Hindlimb muscle (tissue), 1 donor: ENCODE measurements around the gene MRC2. TPM values are rescaled to one million over a fixed set of nuclear protein-coding genes. Genes with fewer than 3 reads are reported as not detected.
"Not testable (repeated sequence)": the region's sequence is repeated elsewhere in the genome, so short reads cannot be mapped to it uniquely, and the experiment has no call there.

ENCODE experiments used
- DNase-seq: peaks from one replicate; pipeline ENCODE4 v3.0.0-alpha.2; 2013
- polyA plus RNA-seq: library from polyadenylated mRNA; unstranded; fragments of 120-200 nt; gene quantifications from one replicate; pipeline ENCODE4 v1.2.1, GENCODE V29; 2013; ENCODE audit not compliant: insufficient read length

MRC2 gene
- polyA plus RNA-seq, 1 donor = 134 TPM

DNA sequence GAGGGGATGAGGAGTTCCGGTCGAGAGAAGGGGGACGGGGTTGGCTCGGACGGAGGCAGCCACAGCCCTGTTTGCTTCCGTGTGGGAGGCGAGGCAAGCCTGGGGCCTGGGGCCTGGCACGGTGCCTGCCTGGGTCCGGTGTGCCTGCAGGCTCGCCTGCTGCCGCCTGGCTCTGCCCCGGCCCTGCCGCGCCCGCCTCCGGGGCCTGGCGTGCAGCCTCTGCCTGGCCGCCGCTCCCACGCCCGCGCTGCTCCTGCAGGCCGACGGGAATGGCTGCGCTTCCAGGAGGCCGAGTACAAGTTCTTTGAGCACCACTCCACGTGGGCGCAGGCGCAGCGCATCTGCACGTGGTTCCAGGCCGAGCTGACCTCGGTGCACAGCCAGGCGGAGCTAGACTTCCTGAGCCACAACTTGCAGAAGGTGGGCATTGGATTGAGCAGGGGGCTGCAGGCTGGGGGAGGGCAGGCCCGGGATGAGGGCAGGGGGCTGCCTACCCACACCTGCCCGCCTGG lies 53.1 kb downstream of the MRC2 start:
- DNase-seq = no peak

DNA sequence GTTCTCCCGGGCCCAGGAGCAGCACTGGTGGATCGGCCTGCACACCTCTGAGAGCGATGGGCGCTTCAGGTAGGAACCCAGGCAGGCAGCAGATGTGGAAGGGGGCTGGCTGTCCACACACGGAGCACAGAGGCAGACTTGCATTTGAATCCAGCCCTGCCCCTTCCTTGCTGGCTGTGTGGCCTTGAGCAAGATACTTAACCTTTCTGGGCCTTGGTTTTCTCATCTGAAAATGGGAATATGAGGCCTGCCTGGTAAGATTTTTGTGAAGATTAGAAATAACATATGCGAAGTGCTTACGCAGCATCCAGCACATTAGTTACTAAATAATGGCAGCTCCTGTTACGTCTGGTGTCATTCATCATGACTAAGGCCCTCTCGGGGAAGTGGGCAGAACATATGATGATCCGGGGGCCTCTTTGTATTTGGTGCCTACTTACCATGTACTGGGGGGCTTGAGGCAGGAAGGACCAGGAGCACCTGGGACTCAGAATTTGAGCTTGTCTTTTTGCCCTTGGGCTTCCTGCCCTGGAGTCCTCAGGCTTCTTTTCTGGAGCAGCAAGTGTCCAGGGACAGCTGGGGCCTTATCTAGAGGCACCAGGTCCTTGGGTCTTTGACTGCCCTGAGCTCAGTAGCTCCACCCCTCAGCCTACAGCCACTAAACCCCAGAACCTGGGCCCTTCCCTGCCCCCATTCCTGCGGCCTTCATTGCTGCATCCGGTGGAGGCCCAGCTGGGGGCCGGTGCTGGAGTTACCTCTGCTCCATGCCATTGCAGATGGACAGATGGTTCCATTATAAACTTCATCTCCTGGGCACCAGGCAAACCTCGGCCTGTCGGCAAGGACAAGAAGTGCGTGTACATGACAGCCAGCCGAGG lies 53.8 kb downstream of the MRC2 start:
- no peak for DNase-seq

DNA sequence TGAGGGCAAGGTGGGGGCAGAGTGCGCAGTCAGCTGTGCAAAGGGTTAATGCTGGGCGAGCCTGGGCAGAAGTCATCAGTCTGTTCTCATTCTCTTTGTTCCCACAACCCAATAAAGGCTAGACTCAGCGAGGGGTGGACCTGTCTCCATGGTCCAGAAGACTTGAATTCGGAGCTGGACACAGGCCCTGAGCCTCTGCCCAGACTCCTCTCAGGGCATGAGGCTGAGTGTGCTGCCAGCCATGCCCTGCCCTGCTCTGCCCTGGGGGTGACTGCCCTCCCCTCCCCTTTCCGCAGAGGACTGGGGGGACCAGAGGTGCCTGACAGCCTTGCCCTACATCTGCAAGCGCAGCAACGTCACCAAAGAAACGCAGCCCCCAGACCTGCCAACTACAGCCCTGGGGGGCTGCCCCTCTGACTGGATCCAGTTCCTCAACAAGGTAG lies 54.5 kb downstream of the MRC2 start:
- DNase-seq = no peak

- DNase-seq = no peak
These were observed 56.7 kb downstream of the MRC2 start for GRCh38 chr17:62684179-62684578.

- no peak for DNase-seq
These were observed 60.5 kb downstream of the MRC2 start for GRCh38 chr17:62687997-62688396.

- no peak for DNase-seq
These were observed 61.1 kb downstream of the MRC2 start for GRCh38 chr17:62688398-62689160.

DNA sequence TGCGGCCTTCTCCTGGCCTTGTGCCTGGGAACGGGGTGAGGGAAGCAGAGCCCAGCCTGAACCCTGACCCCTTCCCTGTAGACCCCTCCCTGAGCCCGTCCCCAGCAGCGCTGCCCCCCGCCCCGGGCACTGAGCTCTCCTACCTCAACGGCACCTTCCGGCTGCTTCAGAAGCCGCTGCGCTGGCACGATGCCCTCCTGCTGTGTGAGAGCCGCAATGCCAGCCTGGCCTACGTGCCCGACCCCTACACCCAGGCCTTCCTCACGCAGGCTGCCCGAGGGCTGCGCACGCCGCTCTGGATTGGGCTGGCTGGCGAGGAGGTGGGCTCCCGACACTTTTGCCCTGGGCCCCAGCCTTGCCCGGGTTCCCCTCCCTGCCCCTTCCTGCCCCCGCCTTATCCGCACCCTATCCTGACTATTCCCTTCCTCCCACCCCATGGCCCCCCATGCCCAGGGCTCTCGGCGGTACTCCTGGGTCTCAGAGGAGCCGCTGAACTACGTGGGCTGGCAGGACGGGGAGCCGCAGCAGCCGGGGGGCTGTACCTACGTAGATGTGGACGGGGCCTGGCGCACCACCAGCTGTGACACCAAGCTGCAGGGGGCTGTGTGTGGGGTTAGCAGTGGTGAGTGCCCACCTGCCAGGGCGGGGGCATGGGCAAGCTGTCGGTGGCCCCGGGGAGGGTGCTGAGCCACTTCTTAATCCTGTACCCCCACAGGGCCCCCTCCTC lies 62.1 kb downstream of the MRC2 start:
- no peak for DNase-seq

DNA sequence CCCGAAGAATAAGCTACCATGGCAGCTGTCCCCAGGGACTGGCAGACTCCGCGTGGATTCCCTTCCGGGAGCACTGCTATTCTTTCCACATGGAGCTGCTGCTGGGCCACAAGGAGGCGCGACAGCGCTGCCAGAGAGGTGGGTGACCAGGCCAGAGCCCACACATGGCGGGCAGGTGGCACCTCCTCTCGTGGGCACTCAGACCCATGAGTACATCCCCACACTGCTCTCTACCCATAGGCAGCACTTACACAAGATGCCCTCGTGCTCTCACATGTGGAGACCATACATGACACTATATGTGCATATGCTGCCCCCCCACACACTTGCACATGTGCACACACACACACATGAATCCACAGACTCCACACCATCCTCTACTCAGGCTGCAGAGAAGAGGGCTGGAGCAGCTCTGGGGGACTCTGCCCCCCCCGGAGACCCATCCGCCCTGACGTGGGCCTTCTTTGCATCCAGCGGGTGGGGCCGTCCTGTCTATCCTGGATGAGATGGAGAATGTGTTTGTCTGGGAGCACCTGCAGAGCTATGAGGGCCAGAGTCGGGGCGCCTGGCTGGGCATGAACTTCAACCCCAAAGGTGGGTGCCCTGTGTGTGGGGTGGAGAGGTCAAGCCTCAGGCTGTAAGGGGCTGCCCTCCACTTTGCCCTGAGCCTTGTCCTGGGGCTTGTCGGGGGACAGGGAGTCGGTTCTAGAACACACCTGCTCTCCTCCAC lies 62.9 kb downstream of the MRC2 start:
- DNase-seq = no peak

DNA sequence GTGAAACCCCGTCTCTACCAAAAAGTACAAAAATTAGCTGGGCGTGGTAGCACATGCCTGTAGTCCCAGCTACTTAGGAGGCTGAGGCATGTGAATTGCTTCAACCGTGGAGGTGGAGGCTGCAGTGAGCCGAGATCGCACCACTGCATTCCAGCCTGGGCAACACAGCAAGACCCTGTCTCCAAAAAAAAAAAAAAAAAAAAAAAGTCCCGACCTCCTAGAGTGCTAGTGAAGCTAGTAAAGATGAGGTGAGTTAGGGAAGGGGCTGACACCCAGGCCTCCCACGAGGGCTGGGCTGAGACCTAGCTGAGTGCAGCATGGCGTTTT lies 64.1 kb downstream of the MRC2 start:
- DNase-seq = not testable (repeated sequence)

DNA sequence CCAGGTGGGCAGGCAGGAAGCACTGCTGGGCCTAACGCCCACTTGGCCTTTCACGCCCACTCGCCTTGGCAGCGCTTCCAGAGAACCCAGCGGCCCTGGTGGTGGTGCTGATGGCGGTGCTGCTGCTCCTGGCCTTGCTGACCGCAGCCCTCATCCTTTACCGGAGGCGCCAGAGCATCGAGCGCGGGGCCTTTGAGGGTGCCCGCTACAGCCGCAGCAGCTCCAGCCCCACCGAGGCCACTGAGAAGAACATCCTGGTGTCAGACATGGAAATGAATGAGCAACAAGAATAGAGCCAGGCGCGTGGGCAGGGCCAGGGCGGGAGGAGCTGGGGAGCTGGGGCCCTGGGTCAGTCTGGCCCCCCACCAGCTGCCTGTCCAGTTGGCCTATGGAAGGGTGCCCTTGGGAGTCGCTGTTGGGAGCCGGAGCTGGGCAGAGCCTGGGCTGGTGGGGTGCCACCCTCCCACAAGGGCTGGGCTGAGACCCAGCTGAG lies 64.7 kb downstream of the MRC2 start:
- DNase-seq = no peak

DNA sequence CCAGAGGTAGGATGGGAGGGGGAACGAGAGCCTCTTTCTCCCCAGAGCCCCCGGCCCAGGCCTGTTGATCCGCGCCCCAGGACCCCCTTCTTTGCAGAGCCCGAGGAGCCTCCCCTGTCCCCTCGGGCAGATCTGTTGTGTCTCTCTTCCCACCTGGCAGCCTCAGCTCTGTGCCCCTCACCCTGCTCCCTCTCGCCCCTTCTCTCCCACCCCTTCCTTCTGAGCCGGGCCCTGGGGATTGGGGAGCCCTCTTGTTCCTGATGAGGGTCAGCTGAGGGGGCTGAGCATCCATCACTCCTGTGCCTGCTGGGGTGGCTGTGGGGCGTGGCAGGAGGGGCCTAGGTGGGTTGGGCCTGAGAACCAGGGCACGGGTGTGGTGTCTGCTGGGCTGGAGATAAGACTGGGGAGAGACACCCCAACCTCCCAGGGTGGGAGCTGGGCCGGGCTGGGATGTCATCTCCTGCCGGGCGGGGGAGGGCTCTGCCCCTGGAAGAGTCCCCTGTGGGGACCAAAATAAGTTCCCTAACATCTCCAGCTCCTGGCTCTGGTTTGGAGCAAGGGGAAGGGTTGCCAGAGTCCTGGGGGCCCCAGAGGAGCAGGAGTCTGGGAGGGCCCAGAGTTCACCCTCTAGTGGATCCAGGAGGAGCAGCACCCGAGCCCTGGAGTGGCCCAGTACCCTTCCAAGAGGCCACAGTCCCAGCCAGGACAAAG lies 65.4 kb downstream of the MRC2 start:
- DNase-seq = no peak

DNA sequence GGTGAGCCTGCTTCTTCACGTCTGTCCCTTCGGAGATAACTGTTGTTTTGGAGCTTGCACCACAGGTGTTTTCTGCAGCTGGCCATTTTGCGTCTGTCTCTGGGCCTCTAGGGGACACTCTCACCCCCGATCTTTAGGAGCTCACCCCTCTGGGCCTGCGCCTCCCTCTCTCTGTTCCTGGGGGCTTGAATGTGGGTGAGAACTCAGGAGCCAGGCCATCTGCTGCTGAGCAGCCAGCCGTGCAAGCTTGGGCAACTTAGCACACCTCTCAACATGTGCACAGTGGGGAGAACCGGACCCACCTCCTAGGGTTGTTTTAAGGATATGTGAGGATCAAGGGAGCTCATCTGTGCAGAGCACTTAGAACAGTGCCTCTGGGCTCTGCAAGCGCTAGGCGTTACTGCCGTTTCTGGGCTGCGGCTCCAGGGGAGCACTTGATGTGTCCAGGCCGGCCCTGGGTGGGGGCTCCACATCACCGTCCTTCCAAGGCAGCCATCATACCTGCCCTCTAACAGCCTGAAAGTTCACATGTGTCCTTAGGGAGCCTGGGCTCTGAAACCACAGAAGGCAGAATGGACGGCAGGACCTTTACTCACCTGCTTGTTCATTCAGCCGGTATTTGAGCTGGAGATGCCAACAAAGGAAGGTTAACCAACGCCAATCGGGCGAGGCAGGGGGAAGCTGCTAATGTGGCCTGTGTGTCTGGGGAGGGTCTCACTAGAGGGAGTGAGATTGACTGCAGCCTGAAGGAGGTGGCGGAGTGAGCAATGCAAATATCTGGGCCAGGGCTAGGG lies 66.3 kb downstream of the MRC2 start:
- DNase-seq = no peak

DNA sequence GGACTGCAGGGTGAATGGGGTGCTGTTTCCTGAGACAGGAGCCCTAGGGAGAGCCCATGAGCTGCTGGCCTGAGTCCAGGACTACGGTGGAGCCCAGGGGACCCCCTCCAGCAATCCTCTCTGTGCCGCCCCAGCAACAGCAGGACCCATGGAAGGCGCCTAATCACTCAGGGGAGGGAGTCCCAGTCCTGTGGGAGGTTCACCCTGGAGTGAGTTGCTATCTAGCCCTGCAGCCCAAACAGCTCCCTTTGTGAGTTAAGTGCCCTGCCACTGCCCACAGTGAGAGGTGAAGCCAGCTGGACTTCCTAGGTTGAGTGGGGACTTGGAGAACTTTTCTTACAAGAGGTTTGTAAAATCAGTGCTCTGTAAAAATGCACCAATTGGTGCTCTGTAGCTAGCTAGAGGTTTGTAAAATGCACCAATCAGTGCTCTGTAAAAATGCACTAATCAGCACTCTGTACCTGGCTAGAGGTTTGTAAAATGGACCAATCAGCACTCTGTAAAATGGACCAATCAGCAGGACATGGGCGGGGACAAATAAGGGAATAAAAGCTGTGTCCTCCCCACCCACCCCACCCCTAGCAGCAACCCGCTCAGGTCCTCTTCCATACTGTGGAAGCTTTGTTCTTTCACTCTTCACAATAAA lies 67.7 kb downstream of the MRC2 start:
- not testable (repeated sequence) for DNase-seq

DNA sequence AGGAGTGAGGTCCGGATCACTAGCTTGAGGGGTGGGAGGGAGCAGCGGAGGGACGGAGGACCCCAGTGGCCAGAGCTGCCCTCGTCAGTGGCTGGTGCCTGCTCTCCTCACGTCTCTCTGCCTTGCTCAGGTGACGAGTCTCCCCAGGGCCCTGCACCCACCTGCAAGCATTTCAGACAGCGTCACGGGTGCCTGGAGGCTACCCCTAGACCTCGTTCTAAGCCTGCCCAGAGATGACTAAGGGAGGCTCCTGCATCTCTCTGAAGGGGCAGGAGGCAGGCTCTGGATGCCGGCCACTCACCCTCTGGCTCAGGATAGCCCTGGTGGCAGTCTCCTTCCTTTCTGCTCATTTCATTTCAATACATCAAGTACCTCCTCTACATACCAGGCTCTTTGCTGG lies 68.8 kb downstream of the MRC2 start:
- DNase-seq = no peak

DNA sequence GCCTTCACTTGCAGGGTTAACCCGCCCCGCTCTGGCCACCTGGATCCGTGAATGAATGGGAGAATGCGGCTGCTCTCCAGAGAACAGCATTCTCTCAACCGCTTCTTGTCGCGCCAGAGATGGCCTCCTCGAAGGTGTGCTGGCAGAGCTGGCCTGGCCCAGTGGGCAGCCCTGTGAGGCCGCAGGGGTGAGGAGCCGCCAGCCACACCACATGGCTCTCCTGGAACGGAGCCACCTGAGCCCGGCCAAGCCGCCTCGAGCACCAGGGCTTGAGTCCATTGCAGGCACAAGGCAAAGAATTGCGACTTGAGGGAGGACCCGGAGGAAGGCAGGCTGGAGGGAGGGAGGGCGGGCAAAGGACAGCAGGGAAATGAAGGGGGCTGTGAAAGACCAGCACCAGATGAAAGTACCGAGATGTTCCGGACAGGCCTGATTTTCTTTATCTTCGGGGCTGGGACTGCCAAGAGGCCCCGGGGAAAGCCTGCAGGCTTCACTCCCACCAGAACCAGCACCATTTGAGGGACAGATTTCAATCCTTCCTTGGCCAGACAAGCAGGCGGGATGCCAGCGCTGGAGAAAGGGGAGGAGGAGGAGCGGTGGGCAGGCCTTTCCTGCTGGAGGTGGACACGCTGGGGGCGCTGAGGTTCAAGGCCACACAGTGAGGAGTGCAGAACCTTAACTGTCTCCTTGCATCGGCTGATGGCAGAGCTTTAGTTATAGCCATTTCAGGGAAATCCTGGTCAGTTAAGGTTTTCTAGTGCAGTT lies 69.4 kb downstream of the MRC2 start:
- no peak for DNase-seq

DNA sequence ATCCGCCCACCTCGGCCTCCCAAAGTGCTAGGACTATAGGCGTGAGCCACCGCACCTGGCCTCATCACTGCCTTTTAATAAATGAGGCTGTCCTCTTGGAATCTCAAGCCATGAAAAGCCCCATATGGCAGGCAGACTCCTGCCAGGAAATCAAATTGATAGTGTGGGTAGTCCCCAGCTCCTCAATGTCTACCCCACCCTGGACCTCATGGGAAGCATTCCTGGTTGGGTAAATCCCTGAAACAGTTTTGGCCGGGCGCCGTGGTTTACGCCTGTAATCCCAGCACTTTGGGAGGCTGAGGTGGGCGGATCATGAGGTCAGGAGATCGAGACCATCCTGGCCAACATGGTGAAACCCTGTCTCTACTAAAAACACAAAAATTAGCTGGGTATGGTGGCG lies 71.0 kb downstream of the MRC2 start:
- DNase-seq = not testable (repeated sequence)

GRCh38 chr17:62700964-62701705 lies 73.7 kb downstream of the MRC2 start:
- no peak for DNase-seq

DNA sequence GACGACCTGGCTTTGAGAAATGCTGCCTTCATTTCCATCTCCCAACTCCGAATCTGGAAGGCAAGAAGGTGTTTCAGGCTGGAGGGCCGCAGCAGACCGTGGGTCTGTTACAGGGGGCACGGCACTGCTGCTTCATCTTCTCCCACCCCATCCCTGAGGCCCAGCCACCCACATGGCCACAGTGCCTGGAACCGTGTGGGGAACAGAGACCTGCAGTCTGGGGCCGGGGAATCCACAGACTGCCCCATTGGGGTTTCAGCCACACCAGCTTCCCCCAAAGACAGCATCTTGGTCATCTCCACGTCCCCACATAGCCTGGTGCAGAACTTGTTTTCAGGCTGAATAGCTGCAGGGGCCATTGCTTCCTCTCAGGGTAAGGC lies 74.2 kb downstream of the MRC2 start:
- DNase-seq = no peak
